Measurements from ENCODE around the gene FOXJ3.
A peak's percentile ranks its signal among the peaks of the same experiment; 100 is the strongest.
"Not testable (repeated sequence)": the region's sequence is repeated elsewhere in the genome, so short reads cannot be mapped to it uniquely, and the experiment has no call there.

The FOXJ3 gene

GRCh38 chr1:42219627-42220026 lies 115.4 kb downstream of the FOXJ3 start:
- Mint-ChIP-seq H3K9me3 (peaks cover 3% of the 10 kb centered on the region), H3K4me3 (no peak overlapping the region), H3K36me3 (ENCODE audit: low read depth) (peaks cover 52% of the 10 kb centered on the region), H3K4me1 (peaks cover 7% of the 10 kb centered on the region), H3K27me3 (no peaks in the 10 kb centered on the region), H3K27ac (no peak overlapping the region)
- DNase-seq (no peak), ATAC-seq (no peak)

- Mint-ChIP-seq H3K4me3 (no peak overlapping the region), H3K4me1 (peaks cover 22% of the 10 kb centered on the region), H3K27me3 (no peaks in the 10 kb centered on the region), H3K36me3 (ENCODE audit: low read depth) (peaks cover 69% of the 10 kb centered on the region), H3K9me3 (peaks cover 14% of the 10 kb centered on the region), H3K27ac (no peak overlapping the region)
- no peak for ATAC-seq
- DNase-seq, result no peak
These were observed 120.6 kb downstream of the FOXJ3 start for GRCh38 chr1:42214447-42214871.

- Mint-ChIP-seq H3K27ac (no peak overlapping the region), H3K4me3 (no peak overlapping the region), H3K27me3 (no peaks in the 10 kb centered on the region), H3K9me3 (peaks cover 22% of the 10 kb centered on the region), H3K4me1 (peaks cover 37% of the 10 kb centered on the region), H3K36me3 (ENCODE audit: low read depth) (peaks cover 62% of the 10 kb centered on the region)
- DNase-seq, result no peak
- no peak for ATAC-seq
These were observed 123.8 kb downstream of the FOXJ3 start for GRCh38 chr1:42211224-42211623.

DNA sequence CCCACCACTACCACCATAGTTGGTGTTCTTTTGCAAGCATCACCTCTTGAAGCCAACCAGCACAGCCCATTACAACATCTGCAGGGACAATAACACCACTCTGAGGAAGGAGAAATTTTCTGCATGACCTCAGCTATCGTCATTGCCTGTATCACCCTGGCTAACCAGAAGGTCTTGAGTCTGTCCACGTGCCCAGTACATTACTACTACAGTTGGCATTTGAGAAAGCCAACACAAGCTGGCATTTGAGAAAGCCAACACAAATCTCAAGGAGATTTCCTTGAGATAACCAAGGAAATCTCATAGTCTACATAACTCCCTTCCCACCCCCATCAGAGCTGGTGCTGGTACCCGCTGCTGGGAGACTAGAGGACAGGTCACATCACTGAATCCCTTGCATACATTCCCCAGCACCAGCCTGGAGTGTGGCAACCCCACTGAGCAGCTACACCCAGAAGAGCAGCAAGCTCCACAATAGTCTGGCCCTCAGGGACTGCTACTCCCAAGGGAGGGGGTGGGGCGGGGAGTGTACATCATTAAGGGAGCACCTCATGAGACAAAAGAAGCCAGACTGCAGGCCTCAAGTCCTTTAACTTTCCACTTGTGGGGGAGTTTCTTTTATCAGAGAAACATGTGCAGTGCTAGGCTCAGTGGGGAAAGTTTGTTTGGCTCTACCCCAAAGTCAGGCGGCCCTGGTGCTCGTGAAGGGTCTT lies 124.5 kb downstream of the FOXJ3 start:
- peaks cover 37% of the 10 kb centered on the region for H3K4me1 Mint-ChIP-seq
- ATAC-seq (no peak), DNase-seq (no peak)
- H3K4me3 Mint-ChIP-seq, result no peak overlapping the region
- no peaks in the 10 kb centered on the region for H3K27me3 Mint-ChIP-seq
- peaks cover 22% of the 10 kb centered on the region for H3K9me3 Mint-ChIP-seq
- peaks cover 58% of the 10 kb centered on the region for H3K36me3 Mint-ChIP-seq (ENCODE audit: low read depth)
- H3K27ac Mint-ChIP-seq, result no peak overlapping the region

DNA sequence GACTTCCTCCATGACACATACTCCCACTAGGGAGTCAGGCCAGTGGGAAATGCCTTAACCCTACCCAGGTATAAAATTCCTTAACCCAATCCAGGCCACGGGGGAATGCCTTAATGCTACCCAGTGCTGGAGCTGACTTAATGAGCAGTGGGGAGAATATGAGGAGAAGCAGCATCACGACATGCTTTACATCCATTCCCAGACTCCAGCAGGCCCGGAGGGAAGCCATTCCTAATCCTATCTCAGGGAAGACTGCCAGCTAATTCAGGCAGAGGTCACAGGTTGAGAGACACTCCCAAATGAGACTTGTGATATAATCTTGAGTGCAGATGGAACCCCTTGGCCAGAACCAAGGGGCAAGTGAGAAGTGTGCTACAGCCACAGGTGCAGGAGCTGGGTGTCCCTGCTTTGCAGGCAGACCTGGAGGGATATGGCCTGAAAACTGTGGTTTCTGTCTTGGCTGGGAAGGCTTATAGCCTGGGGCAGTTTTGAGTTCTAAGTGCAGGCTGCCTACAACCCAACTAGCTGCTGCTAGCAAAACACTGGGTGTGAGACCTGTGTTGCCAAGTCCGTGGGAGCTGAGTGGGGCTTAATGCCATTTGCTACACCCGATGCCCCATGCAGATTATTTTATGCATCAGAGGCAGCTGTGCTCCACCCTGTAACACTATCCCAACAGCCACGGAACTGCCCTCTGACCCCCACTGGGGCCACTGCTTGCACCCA lies 125.3 kb downstream of the FOXJ3 start:
- H3K27ac Mint-ChIP-seq, result no peak overlapping the region
- peaks cover 57% of the 10 kb centered on the region for H3K36me3 Mint-ChIP-seq (ENCODE audit: low read depth)
- no peak overlapping the region for H3K4me3 Mint-ChIP-seq
- peaks cover 22% of the 10 kb centered on the region for H3K9me3 Mint-ChIP-seq
- DNase-seq (no peak), ATAC-seq (no peak)
- peaks cover 37% of the 10 kb centered on the region for H3K4me1 Mint-ChIP-seq
- H3K27me3 Mint-ChIP-seq, result no peaks in the 10 kb centered on the region

GRCh38 chr1:42206930-42207329 lies 128.1 kb downstream of the FOXJ3 start:
- H3K36me3 Mint-ChIP-seq (ENCODE audit: low read depth), result peaks cover 60% of the 10 kb centered on the region
- not testable (repeated sequence) for H3K4me3 Mint-ChIP-seq, H3K27ac Mint-ChIP-seq, DNase-seq, H3K27me3 Mint-ChIP-seq, ATAC-seq
- H3K9me3 Mint-ChIP-seq, result peaks cover 23% of the 10 kb centered on the region
- peaks cover 33% of the 10 kb centered on the region for H3K4me1 Mint-ChIP-seq

GRCh38 chr1:42206164-42206563 lies 128.9 kb downstream of the FOXJ3 start:
- H3K27me3 Mint-ChIP-seq, result no peaks in the 10 kb centered on the region
- H3K9me3 Mint-ChIP-seq, result peaks cover 23% of the 10 kb centered on the region
- ATAC-seq (no peak), DNase-seq (no peak)
- H3K36me3 Mint-ChIP-seq (ENCODE audit: low read depth), result peaks cover 60% of the 10 kb centered on the region
- H3K4me3 Mint-ChIP-seq, result no peak overlapping the region
- H3K27ac Mint-ChIP-seq, result no peak overlapping the region
- peaks cover 27% of the 10 kb centered on the region for H3K4me1 Mint-ChIP-seq

GRCh38 chr1:42201986-42202385 lies 133.0 kb downstream of the FOXJ3 start:
- no peak for DNase-seq
- Mint-ChIP-seq H3K27ac (no peak overlapping the region), H3K4me3 (no peak overlapping the region), H3K36me3 (ENCODE audit: low read depth) (peaks cover 57% of the 10 kb centered on the region), H3K4me1 (no peaks in the 10 kb centered on the region), H3K27me3 (no peaks in the 10 kb centered on the region), H3K9me3 (peaks cover 18% of the 10 kb centered on the region)
- no peak for ATAC-seq

DNA sequence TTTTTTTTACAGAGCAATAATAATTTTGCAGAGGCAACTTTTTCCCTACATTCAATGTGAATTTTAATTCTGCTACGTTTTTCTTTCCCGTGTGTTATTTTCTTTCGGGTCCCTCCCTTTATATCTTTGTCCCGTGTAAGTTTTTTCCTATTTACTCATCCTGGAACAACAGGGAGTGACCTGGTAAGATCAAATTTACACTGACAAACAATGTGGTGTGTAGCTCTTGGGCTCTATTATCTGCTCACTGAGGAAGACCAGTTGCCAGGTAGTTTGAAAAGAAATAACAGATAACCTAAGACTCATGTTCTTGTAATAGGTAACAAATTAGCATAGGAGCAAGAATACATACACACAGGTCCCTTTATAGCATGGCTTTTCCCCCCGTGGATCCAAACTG lies 136.8 kb downstream of the FOXJ3 start:
- peaks cover 9% of the 10 kb centered on the region for H3K9me3 Mint-ChIP-seq
- H3K4me3 Mint-ChIP-seq, result no peak overlapping the region
- ATAC-seq (no peak), DNase-seq (no peak)
- H3K27ac Mint-ChIP-seq, result no peak overlapping the region
- no peaks in the 10 kb centered on the region for H3K27me3 Mint-ChIP-seq
- peaks cover 45% of the 10 kb centered on the region for H3K36me3 Mint-ChIP-seq (ENCODE audit: low read depth)
- H3K4me1 Mint-ChIP-seq, result no peaks in the 10 kb centered on the region

GRCh38 chr1:42195841-42196240 lies 139.2 kb downstream of the FOXJ3 start:
- H3K27ac Mint-ChIP-seq, result no peak overlapping the region
- no peak for ATAC-seq
- DNase-seq, result no peak
- no peaks in the 10 kb centered on the region for H3K4me1 Mint-ChIP-seq
- H3K4me3 Mint-ChIP-seq, result no peak overlapping the region
- peaks cover 24% of the 10 kb centered on the region for H3K36me3 Mint-ChIP-seq (ENCODE audit: low read depth)
- no peaks in the 10 kb centered on the region for H3K27me3 Mint-ChIP-seq
- H3K9me3 Mint-ChIP-seq, result no peaks in the 10 kb centered on the region

- Mint-ChIP-seq H3K27ac (no peak overlapping the region), H3K9me3 (no peaks in the 10 kb centered on the region), H3K36me3 (ENCODE audit: low read depth) (peaks cover 34% of the 10 kb centered on the region), H3K4me3 (no peak overlapping the region), H3K27me3 (no peaks in the 10 kb centered on the region), H3K4me1 (no peaks in the 10 kb centered on the region)
- ATAC-seq, result no peak
- no peak for DNase-seq
These were observed 142.9 kb downstream of the FOXJ3 start for GRCh38 chr1:42192106-42192505.

DNA sequence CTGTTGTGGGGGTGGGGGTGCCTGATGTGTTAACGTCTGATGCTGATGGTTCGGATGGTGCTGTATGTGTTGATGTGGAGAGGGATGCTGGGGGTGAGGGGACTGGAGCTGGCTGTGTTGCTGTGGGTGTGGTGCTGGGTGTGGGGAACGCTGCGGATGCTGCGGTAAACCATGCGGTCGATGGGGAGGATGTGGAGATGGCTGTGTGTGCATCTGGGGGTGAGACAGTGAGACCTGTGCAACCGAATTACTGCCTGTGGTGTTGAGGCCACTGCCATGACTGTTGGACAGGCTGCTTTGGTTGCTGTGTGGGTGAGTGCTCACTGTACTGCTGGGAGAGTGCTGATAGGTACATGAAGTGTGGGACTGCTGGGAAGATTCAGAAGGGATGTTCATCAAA lies 143.7 kb downstream of the FOXJ3 start:
- Mint-ChIP-seq H3K27me3 (no peaks in the 10 kb centered on the region), H3K4me3 (no peak overlapping the region), H3K27ac (no peak overlapping the region), H3K9me3 (no peaks in the 10 kb centered on the region), H3K36me3 (ENCODE audit: low read depth) (peaks cover 33% of the 10 kb centered on the region), H3K4me1 (no peaks in the 10 kb centered on the region)
- DNase-seq, result no peak
- ATAC-seq, result no peak

DNA sequence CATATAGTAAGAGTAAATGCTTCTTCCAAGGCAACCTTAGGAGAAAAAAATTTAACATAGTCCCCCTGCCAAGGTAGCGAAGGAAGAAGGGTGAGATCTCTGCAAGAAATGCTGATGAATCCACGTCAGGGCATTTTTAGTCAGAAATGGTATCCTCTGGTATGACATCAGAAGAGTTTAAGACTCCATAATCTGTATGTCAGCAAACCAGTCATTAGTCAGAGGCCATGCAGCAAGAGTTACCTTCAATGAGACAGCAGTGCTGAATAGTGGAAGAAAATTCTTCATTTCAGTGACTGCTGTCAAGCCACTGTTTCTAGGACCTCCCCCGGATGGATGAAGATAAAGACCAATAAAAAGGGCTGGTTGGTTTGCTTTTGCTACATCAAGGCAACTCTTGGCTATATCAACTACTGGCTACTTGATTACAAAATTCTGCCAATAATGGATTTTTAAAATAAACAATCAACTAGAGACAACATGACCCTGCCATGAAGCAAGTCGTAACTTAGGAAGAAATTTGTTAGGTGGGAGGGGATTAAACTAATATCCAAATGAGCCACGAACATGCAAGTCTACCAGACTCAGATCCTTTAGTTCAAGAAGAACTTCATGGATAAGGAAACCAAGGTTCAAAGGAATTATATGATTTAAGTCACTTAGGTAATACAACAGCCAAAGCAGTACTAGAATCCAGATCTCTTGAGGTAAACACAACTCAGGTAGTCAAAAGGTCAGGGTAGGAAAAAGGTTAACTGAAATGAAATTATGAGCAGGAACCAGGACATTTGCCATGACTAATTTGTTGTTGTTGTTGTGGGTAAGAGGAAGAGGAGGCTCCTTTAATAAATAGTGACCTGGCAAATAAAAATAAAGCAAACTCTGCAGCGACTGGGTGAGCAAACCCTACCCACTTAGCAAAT lies 144.8 kb downstream of the FOXJ3 start:
- H3K9me3 Mint-ChIP-seq, result no peaks in the 10 kb centered on the region
- H3K27ac Mint-ChIP-seq, result no peak overlapping the region
- no peaks in the 10 kb centered on the region for H3K4me1 Mint-ChIP-seq
- no peak for DNase-seq
- H3K36me3 Mint-ChIP-seq (ENCODE audit: low read depth), result peaks cover 39% of the 10 kb centered on the region
- H3K27me3 Mint-ChIP-seq, result no peaks in the 10 kb centered on the region
- ATAC-seq, result no peak
- H3K4me3 Mint-ChIP-seq, result no peak overlapping the region

GRCh38 chr1:42186152-42186551 lies 148.9 kb downstream of the FOXJ3 start:
- H3K4me1 Mint-ChIP-seq, result no peaks in the 10 kb centered on the region
- ATAC-seq, result no peak
- no peaks in the 10 kb centered on the region for H3K9me3 Mint-ChIP-seq
- no peaks in the 10 kb centered on the region for H3K27me3 Mint-ChIP-seq
- H3K27ac Mint-ChIP-seq, result peak overlapping the region; percentile 27
- no peak for DNase-seq
- H3K4me3 Mint-ChIP-seq, result no peak overlapping the region
- peaks cover 36% of the 10 kb centered on the region for H3K36me3 Mint-ChIP-seq (ENCODE audit: low read depth)

All from activated naive CD8-positive, alpha-beta T cell treated with anti-CD3 and anti-CD28 coated beads, Interleukin-2, amount 50 U/mL, for 24 hours (primary cell).